ENCODE results near the gene SLC22A7.

GRCh38 chr6:43303751-43304331 lies 5.8 kb downstream of the SLC22A7 start:
- no peak for TF ChIP-seq CTCF (conservative IDR thresholded peaks at IDR 0.05; ENCODE audit: low read length)
- TF ChIP-seq EZH2phosphoT487 (IDR thresholded peaks at IDR 0.05; ENCODE audit: borderline replicate concordance) = no peak
